GM19468 (cell line): Measurements from ENCODE around the gene LILRB5.
"Not testable (repeated sequence)": the region's sequence is repeated elsewhere in the genome, so short reads cannot be mapped to it uniquely, and the experiment has no call there.

Experiments used
- ATAC-seq: cut with Tn5 transposase; IDR thresholded peaks from one replicate; pipeline ENCODE4 v1.9.1; 2021; ENCODE audit warnings: mild to moderate bottlenecking, moderate library complexity, moderate number of reproducible peaks; ENCODE audit not compliant: unreplicated experiment; ENCODE audit errors: extremely low read depth

LILRB5 gene

DNA sequence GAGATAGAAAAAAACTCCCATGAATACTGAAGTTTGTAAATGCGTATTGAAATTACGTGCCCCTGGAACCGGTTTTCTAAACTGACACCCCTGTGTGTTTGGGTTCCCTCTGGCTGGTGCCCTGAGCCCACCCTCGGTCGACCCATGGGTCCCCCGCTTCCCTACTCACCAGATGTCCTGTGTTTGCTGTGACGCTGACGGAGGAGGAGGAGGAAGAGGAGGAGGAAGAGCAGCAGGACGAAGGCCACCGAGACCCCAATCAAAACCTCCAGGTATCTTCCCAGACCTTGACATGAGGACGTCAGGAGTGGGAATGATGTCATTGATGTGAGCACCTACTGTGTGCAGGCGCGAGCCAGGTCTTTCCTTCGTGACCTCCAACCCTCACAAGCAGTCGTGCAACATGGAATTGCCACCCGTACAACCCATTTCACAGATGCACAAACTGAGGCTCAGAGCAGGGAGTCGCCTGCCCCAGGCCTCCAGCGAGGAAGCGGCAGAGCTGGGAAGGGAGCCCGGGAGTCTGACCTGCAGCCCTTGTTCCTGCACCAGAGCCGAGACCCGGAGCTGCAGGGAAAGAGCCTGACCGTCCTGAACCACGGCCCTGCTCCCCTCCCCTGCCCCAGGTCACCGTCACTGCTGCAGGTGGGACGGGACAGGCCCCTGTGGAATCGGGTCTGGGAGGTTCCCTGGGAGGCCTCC, 38.0 kb downstream of the LILRB5 start:
- no peak for ATAC-seq

DNA sequence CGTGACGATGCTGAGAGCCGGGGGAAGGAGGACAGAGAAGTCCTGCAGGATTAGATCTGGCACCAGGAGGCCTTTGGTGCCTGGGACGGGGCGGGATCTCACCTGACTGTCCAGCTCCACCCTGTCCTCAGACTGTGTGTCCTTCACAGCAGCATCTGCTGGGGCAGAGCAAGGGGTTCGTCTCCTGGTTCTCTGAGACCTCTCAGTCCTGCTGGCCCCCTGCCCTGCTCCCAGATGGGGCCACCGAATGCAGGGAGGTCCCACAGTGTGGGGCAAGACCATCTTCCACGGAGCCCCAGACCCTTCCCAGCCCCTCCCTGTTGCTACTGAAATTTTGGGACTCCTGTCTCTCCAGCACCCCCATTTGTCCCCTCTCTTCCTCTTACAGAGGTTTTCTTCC, 38.8 kb downstream of the LILRB5 start:
- no peak for ATAC-seq

DNA sequence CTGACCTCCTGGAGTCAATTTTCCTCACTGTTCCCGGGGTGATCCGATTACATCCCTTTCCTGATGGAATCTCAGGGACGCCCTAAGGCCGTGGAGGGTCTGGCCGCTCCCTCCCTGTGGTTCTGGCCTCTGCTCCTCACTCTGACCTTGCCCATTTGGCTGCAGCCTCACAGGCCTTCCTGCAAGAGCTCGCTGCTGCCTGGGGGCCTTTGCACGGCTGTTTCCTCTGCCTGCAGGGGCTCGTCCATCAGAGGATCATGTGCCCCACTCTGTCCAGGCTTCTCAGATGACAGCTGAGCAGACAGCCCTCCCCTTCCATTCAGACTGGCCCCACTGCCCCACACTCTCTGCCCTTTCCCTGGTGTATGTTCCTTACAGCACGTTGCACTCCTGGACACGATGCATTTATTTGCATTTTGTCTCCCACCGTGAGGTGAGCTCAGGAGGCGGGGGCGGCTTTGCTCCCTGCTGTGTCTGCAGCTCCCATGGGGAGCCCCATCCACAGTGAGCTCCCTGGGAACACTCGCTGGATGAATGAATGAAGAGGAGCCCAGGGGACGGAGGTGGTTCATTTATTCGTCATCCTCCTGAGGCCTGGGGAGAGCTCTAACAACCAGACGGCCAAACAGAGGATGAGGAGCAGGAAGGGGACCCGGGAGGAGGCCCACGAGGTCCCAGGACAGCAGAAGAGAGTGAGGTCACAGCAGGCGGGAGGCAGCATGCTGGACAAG, 39.4 kb downstream of the LILRB5 start:
- not testable (repeated sequence) for ATAC-seq

DNA sequence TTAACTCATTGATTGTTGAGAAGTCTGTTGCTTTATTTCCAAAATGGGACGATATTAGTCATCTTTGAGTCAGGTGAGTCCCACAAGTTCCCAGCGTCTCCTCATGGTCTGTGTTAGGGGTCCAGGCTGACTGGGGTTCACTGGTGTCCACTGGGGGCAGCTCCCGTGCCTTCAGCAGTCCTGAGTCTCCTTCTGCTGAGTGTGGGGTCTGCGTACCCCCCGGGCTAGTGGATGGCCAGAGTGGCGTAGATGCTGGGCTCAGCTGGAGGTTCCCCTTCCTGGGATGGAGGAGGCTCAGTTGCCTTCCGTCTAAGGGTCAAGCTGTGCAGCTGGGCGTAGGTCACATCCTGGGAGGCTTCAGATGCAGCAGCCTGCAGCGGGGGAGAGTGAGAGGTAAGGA, 40.2 kb downstream of the LILRB5 start:
- ATAC-seq = no peak

- not testable (repeated sequence) for ATAC-seq
Observed at GRCh38 chr19:54214734-54215133, 42.3 kb downstream of the LILRB5 start.

GRCh38 chr19:54214217-54214616, 42.9 kb downstream of the LILRB5 start:
- not testable (repeated sequence) for ATAC-seq

GRCh38 chr19:54211235-54211634, 45.8 kb downstream of the LILRB5 start:
- ATAC-seq = no peak

DNA sequence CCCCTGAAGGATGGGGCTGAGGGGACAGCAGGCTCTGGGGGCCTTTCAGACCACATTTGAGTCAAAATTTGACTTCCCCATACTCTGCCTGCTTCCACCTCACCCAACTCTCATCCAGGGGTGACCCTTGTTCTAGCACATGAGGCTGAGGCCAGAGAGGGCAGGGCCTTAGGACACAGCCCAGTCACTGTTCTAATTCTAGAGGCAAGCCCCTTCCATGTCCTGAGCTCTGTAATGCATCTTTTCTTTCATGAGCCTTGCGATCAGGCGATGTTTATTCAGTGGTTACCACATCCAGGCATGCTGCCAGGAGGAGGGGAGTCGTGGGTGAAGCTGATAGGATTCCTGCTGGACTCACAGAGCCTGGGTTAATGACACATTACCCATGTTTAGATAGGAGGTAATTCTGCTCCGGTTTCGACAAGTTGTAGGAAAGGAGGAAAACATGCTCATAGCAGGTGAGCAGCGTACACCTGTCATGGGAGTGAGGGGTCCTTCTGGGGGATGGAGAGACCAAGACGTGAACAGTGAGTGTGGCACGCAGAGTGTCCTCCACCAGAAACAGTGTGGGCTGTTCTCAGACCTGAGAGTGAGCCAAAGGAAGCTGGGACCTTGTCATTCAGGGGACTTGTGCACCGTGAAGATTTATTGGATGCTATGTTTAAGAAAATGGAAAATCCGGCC, 47.1 kb downstream of the LILRB5 start:
- ATAC-seq = no peak

DNA sequence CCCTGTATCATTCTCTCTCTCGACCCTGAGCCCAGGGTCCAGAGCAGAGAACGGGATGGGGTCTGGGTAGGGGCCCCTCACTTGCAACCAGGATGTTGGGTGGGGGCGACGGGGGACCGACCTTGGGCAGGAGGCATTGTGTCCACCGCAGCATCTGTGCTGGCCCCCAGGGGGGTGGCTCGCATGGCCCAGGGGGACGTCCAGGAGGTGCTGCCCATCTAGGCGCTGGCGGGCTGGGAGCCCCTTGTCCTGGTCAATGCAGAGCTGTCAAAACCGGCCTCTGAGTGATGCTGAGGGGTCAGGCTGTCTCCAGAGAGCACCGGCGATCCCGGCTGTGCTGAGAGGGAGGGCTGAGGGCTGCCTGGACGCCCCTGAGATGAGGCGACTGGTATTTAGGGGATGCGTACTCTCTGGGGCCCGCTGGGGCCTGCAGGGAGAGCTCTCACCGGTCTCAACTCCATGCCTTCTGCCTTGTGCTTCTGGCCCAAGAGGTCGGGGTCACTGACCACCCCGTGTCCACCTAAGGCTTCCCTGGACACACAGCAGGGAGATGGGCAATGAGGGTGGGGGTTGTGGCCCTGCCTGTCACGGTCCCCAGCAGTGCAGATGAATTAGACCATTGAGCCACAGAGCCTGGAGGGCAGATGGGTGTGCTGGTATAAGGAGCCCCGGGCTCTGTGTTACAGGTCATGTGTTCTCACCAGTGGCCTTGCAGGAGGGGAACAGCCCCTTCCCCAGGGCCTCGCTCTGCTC, 47.8 kb downstream of the LILRB5 start:
- no peak for ATAC-seq

DNA sequence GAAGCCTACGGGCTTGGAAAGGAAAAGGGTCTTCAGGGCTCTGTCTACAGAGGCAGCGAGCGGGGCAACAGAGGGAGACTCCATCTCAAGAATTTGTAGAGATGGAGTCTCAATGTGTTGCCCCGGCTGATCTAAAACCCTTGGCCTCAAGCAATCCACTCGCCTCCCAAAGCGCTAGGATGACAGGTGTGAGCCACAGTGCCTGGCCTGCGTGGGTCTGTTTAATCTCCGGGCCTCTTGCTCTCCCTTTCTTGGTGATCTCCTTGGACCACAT, 48.4 kb downstream of the LILRB5 start:
- ATAC-seq = no peak

DNA sequence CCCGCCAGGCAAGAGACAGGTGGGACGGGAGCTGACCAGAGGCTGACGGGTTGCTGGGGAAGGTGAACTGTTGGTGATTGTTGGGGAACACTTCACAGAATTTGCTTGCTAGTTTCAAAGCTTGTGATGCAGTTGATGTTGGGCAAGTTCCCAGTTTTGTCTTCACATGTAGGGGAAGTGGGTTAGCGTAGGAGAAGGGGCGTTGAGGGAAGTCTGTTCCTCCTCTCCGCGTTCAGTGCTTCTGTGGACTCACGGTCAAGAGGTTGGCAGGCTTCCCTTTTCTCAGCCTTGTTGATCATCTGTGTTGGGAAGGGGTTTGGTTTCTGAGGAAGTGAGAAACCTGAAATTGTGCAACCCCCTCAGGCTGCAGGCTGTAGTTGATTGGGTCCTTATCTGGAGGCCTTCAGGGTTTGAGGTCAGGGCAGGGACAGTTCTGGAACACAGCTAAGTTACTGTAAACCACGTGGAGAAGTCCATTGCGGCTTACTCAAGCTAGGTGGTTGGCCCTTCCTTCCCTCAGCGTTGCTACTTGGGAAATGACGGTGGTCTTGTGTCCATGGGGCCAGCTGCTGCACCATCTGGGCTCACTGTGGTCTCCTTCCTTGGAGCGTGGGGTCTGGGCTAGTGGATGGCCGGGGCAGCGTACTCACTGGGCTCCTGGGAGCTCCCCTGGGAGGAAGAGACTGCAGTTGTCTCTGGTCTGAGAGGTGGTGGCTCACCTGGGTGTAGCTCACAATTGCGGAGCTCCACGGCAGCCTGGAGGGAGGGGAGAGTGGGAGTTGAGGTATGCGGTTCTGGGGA, 48.9 kb downstream of the LILRB5 start:
- no peak for ATAC-seq

GRCh38 chr19:54207676-54207982, 49.4 kb downstream of the LILRB5 start:
- ATAC-seq = no peak

DNA sequence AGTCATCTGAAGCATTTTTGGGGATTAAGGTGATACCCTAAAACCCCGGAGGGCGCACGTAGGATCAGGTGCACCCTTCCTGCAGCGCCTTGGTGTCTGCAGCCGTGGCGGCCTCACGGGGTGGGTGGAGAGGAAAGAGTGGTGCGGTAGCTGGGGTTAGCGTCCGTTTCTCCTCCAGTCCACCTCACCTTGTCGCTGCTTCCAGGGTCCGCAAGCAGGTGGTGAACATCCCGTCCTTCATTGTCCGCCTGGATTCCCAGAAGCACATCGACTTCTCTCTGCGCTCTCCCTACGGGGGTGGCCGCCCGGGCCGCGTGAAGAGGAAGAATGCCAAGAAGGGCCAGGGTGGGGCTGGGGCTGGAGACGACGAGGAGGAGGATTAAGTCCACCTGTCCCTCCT, 49.9 kb downstream of the LILRB5 start:
- not testable (repeated sequence) for ATAC-seq

- ATAC-seq = no peak
Observed at GRCh38 chr19:54206831-54207177, 50.3 kb downstream of the LILRB5 start.

- no peak for ATAC-seq
Observed at GRCh38 chr19:54206030-54206830, 50.8 kb downstream of the LILRB5 start.

DNA sequence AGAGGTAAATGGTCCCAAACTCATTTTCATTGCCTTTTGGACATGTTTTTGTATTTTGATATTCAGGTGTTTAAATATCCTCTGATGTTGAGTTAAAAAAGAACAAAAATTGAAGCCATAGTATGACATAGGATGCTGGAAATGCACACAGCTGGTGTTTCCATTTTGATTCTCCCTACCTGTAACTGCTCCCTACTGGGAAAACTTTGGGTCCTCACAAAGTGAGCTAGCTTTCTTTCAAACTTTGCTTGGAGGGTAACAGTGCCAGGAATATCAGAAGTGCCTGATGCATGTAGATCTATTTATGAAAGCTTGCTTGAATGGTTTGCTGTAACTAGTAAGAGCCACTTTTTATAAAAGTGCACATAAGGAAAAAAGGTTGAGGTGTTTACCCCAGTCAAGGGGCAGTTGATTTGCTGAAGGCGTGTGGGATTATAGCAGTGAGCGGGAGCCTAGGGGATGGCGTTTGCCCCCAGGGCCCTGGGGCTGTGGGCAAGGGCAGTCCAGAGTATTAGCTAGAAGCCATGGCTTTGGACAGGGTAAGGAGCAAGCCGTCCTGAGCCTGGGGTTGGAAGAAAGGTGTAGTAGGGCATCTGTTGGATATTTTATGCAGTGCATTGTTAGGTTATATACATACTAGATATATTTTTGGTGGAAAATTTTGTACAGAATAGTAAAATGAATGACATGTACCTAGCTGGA, 52.2 kb downstream of the LILRB5 start:
- no peak for ATAC-seq

DNA sequence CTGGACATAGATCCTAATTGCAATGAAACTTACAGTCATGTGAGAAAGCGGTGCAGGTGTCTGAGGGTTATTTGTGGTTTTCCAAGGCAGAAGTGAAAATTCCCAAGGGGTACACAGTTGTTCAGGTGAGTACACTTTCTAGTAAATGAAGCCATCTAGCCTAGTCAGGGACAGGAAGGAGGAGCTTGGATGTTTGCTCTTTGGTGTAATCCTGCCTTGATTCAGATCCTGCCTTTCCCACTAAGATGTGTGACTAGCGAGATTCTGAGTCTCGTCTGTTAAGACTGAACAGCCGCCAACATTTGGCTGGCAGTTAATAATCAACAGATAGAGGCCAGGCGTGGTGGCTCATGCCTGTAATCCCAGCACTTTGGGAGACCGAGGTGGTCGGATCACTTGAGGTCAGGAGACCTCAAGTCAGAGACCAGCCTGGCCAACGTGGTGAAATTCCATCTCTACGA, 53.9 kb downstream of the LILRB5 start:
- no peak for ATAC-seq

- no peak for ATAC-seq
Observed at GRCh38 chr19:54201980-54202379, 55.1 kb downstream of the LILRB5 start.

- ATAC-seq = no peak
Observed at GRCh38 chr19:54201172-54201701, 55.8 kb downstream of the LILRB5 start.
